NCI-H2107 (cell line): Measurements from ENCODE around the gene UPF2.

ENCODE experiments used
- DNase-seq: peaks from one replicate; lab custom pipeline; 2025; lab: John Stamatoyannopoulos, UW

UPF2 gene

GRCh38 chr10:11884706-11885423 is 157.7 kb downstream of the UPF2 start:
- no peak for DNase-seq

GRCh38 chr10:11882646-11883375 is 159.8 kb downstream of the UPF2 start:
- DNase-seq, result no peak

DNA sequence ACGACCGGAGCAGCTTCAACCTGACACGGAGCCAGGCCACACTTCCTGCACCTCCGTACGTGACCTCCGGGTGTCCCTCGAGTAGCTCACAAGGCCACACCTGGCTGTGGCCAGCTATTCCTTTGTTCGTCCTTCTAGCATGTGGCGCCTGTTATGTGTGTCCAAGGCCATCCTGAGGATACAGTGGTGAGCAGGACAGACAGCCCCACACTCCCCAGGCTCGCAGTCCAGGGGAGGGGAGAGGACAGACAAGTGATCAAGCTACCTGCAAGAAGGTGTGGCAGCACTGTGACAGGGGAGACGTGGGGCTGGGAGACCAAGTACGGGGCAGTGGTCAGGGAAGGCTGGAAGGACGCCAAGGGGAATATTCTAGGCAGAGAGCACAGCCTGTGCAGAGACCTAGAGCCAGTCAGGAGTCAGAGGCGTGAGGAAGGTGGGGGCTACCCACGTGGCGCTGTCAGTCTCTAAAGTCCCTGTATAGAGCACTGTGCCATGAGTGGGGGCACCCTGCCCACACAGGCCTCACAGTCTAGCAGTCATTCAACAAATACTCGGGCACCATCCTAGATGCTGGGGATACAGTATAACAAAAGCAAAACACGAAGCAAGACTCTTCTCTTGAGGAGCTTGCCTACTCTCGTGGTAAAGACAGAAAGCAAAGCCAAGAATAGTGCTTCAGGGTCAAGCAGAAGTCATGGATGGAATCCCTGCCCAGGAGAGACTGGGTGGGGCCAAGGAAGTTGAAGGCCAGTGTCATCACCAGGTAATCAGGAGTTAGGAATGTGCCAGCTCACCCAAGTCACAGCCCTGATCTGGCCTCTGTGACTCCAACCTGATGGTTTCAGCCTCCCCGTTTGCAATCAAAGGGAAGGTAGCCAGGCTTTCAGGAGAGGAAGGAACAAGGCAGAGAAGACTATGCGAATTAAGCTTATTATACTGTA is 160.9 kb downstream of the UPF2 start:
- no peak for DNase-seq

DNA sequence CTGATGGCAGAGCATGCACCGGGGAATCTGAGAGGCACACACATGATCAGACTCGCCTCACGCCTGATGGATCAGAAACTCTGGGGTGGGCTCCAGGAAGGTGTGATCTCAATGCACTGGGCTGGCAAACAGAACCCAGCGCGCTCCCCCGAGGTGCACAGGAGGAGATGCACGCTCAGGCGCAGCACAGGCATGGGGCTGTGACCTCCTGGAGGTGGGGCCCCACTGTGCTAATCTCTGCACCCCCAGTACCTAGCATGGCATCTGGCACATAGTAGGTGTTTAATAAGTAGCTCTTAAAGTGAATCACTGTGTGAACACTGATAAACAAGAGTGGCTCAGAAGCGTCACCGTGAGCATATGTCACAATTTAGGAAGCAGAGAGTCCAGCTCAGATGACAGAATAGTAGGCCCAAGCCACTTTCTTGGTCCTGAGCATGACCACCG is 161.6 kb downstream of the UPF2 start:
- DNase-seq, result no peak

GRCh38 chr10:11880151-11881029 is 162.2 kb downstream of the UPF2 start:
- DNase-seq, result no peak

GRCh38 chr10:11879387-11880094 is 163.1 kb downstream of the UPF2 start:
- no peak for DNase-seq

DNA sequence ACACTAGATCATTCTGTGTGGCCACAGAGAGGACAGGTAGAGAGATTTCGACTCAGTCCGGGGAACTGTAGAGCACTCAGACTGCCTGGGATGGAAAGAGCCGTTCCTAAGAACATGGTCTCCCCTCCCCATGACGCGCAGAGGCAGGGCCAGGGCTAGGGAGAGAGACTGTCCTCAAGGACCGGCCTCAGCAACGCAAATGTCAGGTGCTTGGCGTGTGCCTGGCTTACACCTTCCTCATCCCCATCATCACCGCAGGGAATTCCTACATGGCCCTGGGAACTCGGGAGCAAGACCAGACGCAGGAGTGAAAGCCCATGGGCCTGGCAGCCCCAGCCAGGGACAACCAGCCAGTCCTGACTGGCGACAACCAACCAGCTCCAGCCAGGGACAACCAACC is 163.8 kb downstream of the UPF2 start:
- DNase-seq, result no peak

DNA sequence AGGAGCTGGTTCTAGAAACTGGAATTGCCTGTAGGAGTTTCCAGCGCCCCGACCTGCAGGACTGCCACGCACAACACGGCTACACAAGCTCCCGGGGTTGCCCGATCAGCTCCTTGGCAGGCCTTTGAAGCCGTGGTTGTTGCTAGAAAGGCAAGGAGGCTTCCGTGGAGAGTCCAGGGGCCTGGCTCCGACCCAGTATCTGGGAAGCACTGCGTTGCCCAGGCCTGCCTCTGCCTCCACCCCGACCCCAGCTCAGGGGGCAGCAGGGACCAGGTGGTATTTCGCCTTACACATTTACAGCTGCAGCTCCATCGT is 165.1 kb downstream of the UPF2 start:
- no peak for DNase-seq

GRCh38 chr10:11876805-11877590 is 165.6 kb downstream of the UPF2 start:
- no peak for DNase-seq

DNA sequence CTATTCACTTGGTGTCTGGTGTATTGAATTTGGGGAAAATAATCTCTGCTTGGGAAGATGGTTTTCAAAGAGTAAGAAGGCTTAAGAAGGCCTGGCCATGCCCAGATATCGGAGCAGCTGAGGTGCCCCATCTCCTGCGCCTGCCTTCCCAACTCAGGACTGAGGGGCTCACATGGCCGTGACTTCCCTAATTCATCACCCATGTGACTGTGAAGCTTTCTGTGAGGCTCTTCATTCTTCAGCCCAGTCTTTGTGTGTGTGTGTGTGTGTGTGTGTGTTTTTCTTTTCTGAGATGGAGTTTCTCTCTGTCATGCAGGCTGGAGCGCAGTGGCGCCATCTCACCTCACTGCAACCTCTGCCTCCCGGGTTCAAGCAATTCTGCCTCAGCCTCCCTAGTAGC is 166.3 kb downstream of the UPF2 start:
- no peak for DNase-seq

DNA sequence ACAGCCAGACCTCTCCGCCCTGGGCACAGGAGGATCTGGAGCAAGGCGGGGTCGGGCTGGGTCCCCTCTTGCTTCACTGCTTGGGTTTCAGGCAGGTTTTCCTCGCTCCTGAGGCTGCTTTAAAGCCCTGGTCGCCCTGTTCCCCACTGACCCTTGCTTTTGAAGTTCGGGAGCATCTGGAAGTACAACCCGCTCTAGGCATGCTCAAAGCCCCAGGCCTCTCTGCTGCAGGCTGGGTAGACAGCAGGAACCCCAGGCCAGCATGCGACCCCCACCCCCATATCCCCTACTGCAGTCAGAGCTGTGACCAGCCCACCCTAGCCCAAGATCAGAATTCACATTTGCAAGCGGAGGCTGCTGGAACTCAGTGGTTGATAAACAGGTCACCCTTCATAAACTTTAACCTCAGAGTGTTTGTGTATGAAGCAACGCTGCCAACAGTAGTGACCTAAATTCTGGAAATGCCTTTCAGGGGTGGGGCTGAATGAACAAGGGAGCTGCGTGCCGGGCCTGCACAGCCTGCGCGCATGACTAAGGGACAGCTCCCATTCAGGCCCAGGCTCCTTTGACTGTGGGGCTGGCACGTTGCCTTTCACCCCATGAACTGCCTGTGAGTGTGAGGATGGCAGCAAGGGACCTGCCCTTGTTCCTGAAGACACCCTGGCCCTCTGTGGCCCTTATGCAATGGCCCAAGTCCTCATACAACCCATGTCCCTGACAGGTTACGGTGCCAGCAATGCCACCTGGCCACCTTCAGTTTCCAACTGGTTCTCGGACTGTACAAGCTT is 166.9 kb downstream of the UPF2 start:
- DNase-seq, result no peak

DNA sequence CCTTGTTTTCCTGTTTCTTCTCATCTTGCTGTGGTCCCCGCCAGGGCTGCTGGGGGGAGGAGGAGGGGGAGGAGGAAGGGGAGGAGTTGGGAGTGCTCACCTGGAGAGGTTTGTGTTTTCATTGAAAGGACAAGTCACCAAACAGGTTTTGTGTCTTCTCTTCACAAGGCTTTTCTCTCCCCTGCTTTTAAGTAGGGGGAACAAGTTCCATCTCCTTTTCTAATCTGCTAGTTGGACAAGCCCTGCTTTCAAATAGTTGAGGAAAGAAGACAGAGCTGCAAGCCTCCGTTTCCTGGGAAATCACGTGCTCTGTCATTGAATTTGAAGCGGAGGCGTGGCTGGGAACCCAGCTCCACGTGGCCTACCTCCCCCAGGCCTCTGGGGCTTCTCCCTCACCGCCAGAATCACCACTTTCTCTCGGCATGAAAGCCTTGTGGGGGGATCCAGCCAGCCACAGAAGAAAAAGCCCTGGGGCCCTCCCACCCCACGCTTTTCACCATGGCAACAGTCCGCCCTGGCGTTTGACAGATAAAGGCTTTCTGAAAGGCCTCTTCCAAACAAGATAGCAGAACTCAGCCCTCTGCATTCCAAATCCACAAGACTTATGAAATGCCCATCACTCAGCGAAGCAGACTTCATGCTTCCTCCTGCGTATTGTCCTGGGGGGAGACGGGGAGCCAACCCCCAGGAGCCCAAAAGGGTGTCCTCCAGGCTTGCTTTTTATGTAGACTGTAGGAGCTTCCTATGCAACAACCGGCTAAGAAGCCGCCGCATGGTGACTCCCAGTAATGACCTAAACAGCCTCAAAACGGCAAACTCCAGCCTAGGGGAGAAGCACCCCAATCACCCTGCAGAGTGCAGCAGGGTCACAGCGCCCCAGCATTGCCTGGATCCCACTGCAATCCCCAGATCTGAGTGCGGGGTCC is 167.8 kb downstream of the UPF2 start:
- no peak for DNase-seq

GRCh38 chr10:11871466-11871865 is 171.1 kb downstream of the UPF2 start:
- DNase-seq, result no peak

DNA sequence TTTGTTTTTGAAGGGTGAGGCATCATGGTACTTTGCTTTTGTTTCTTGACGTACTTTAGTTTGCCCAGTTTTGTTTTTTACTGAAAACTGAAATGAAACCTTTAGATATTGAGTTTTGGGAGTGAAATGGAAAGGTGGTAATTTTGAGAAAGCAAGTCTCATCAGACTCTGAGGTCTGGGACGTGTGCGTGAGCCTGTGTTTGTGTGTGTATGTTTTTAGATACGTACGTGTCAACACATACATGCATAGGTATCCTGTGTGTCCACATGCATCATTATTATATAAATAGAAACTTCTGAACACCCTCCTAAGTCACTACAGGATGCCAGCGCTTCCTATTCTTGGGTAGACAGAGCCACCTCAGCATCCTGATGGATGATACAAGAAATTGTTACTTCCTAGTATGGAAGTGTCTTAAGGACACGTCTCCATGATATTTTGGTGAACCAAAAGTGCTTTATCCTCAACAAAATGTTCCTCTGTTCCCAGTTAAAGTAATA is 171.7 kb downstream of the UPF2 start:
- DNase-seq, result no peak

- no peak for DNase-seq
These were observed 172.2 kb downstream of the UPF2 start for GRCh38 chr10:11870461-11870780.
